Activated CD8-positive, alpha-beta T cell treated with anti-CD3 and anti-CD28 coated beads for 36 hours (primary cell): ENCODE measurements around the gene DDX4. TPM values are rescaled to one million over a fixed set of nuclear protein-coding genes. Genes with fewer than 3 reads are reported as not detected.
"Not testable (repeated sequence)": the region's sequence is repeated elsewhere in the genome, so short reads cannot be mapped to it uniquely, and the experiment has no call there.

ENCODE experiments used
- ATAC-seq: fragments of 200-7000 bp; cut with Tn5 transposase; one replicate; pipeline ENCODE4 v1.10.0; 2021; ENCODE audit warnings: mild to moderate bottlenecking, moderate library complexity
- CTCF ChIA-PET: fragments of 350-600 bp; sonication (Branson Sonifier 250); formaldehyde crosslinking; loops from one replicate; lab custom pipeline; 2021; ENCODE audit warnings: antibody characterized with exemption; lab: Charles Lee
- POLR2A ChIA-PET: fragments of 350-600 bp; sonication (Branson Sonifier 250); formaldehyde crosslinking; loops from one replicate; lab custom pipeline; 2021; ENCODE audit warnings: antibody characterized with exemption; lab: Charles Lee
- DNase-seq: peaks from one replicate; pipeline ENCODE4 v3.0.0-alpha.2; 2020
- H3K27ac Mint-ChIP-seq: one replicate; pipeline ENCODE4 v1.8.0; 2021; ENCODE audit warnings: mild to moderate bottlenecking, mixed read lengths
- H3K27me3 Mint-ChIP-seq: one replicate; pipeline ENCODE4 v1.8.0; 2021; ENCODE audit warnings: mixed read lengths
- H3K36me3 Mint-ChIP-seq: one replicate; pipeline ENCODE4 v1.8.0; 2021; ENCODE audit warnings: low read depth, mixed read lengths
- H3K4me1 Mint-ChIP-seq: one replicate; pipeline ENCODE4 v1.8.0; 2021; ENCODE audit warnings: low read depth, mixed read lengths
- H3K4me3 Mint-ChIP-seq: one replicate; pipeline ENCODE4 v1.8.0; 2021; ENCODE audit warnings: mild to moderate bottlenecking, moderate library complexity, mixed read lengths
- H3K9me3 Mint-ChIP-seq: one replicate; pipeline ENCODE4 v1.8.0; 2021; ENCODE audit warnings: mixed read lengths
- CTCF ChIP-seq: fragments of 200-600 bp; IDR thresholded peaks from one replicate; pipeline ENCODE4 v1.8.0; 2022; ENCODE audit warnings: antibody characterized with exemption, mild to moderate bottlenecking
- intact Hi-C: fragments of 100-400 bp; cut with micrococcal nuclease; formaldehyde crosslinking; loops from one replicate; pipeline ENCODE4 v1.10.0; 2022
- total RNA-seq, 2 experiments: library from RNA; stranded (reverse); gene quantifications; one replicate each; pipeline ENCODE4 v1.2.3, GENCODE V29; 2021

DDX4 gene
- total RNA-seq, 2 experiments from 2014 or later, result not detected

DNA sequence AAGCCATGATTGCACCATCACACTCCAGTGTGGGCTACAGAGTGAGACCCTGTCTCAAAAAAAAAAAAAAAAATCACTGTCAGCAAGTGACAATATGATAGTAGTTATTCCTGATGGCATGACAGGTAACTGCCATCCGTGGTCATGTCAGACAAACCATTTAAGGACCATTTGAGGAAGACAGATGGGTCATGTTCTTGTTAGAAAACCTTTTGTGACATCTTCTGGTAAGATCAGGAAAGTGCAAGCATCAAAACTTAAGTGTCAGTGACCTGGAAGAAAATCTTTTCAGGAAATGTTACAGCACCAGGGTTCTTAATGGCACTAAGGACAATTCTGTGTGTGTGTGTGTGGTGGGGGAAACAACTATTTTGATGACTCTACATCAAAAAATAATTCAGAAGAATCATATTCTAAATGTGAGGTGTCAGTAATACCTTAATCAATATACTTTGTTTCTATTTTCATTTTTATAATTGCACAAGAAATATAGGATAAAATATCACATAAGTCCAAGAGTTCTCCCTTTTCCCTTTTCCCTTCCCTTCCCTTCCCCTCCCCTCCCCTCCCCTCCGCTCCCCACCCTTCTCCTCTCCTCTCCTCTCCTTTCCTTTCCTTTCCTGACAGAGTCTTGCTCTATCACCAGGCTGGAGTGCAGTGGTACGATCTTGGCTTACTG is 43.6 kb upstream of the DDX4 start:
- H3K4me3 Mint-ChIP-seq, result no peak overlapping the region
- H3K27ac Mint-ChIP-seq, result no peak overlapping the region
- H3K4me1 Mint-ChIP-seq, result peaks cover 3% of the 10 kb centered on the region
- peaks cover 10% of the 10 kb centered on the region for H3K36me3 Mint-ChIP-seq
- H3K27me3 Mint-ChIP-seq, result no peaks in the 10 kb centered on the region
- DNase-seq (no peak), ATAC-seq (no peak)
- POLR2A ChIA-PET, result no interaction called here
- TF ChIP-seq CTCF, result peak; percentile 38
- no peaks in the 10 kb centered on the region for H3K9me3 Mint-ChIP-seq
- CTCF ChIA-PET, result no interaction called here
- intact Hi-C loops, result loop anchor here (5.0 to 10.0 kb wide), 3 partner anchors 269 to 522 kb away; partner anchors contain the start of gene CDC20B

DNA sequence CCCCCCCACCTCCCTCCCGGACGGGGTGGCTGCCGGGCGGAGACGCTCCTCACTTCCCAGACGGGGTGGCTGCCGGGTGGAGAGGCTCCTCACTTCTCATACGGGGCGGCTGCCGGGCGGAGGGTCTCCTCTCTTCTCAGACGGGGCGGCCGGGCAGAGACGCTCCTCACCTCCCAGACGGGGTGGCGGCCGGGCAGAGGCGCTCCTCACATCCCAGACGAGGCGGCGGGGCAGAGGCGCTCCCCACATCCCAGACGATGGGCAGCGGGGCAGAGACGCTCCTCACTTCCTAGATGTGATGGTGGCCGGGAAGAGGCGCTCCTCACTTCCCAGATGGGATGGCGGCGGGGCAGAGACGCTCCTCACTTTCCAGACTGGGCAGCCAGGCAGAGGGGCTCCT is 41.2 kb upstream of the DDX4 start:
- intact Hi-C loops, result loop anchor here (10.0 kb wide), 2 partner anchors 272 to 352 kb away; no protein-coding TSS in a partner anchor
- POLR2A ChIA-PET, H3K9me3 Mint-ChIP-seq, DNase-seq, CTCF ChIA-PET, H3K27ac Mint-ChIP-seq, H3K4me1 Mint-ChIP-seq, H3K36me3 Mint-ChIP-seq, ATAC-seq, H3K27me3 Mint-ChIP-seq, H3K4me3 Mint-ChIP-seq: not testable (repeated sequence)

DNA sequence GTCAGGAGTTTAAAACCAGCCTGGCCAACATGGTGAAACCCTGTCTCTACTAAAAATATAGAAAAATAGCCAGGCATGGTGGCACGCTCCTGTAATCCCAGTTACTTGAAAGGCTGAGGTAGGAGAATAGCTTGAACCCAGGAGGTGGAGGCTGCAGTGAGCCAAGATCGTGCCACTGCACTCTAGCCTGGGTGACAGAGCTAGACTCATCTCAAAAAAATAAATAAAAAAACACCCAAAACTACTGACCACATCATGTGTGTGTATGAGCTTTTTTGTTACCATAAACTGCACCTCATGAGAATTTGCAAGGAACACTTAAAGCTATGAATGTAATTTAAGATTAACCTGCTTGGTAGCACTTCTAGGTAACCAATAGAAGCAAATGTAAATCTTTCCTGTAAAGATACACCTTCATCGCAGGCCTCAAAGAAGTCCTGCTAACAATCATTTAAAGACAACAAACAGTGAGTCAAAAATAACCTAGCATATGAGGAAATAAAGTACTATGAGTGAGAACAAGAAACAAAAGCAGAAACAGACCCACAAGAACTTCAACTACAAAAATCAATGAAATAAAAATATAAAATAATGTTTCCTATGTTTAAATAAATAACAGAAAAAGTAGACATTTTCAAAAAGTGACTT is 38.7 kb upstream of the DDX4 start:
- Mint-ChIP-seq H3K27ac (no peak overlapping the region), H3K9me3 (no peaks in the 10 kb centered on the region), H3K36me3 (peaks cover 16% of the 10 kb centered on the region), H3K4me1 (peaks cover 3% of the 10 kb centered on the region), H3K4me3 (no peak overlapping the region), H3K27me3 (no peaks in the 10 kb centered on the region)
- DNase-seq (no peak), ATAC-seq (no peak)
- CTCF ChIA-PET, result interaction anchor here (1.4 kb wide), 1 partner anchor 473 kb away, joined by 3 read pairs; no protein-coding TSS in a partner anchor
- intact Hi-C loops, result loop anchor here (10.0 kb wide), 2 partner anchors 274 to 354 kb away; no protein-coding TSS in a partner anchor
- no peak for TF ChIP-seq CTCF
- POLR2A ChIA-PET, result no interaction called here

GRCh38 chr5:55700745-55701144 is 37.1 kb upstream of the DDX4 start:
- intact Hi-C loops, result no loop called here
- DNase-seq (no peak), ATAC-seq (no peak)
- peaks cover 13% of the 10 kb centered on the region for H3K36me3 Mint-ChIP-seq
- no peaks in the 10 kb centered on the region for H3K27me3 Mint-ChIP-seq
- no peak overlapping the region for H3K27ac Mint-ChIP-seq
- ChIA-PET CTCF (interaction anchor here (1.6 kb wide), 1 partner anchor 8 kb away, joined by 6 read pairs; no protein-coding TSS in a partner anchor), POLR2A (interaction anchor here (1.0 kb wide), 1 partner anchor 10 kb away, joined by 3 read pairs; no protein-coding TSS in a partner anchor)
- TF ChIP-seq CTCF, result no peak
- H3K9me3 Mint-ChIP-seq, result no peaks in the 10 kb centered on the region
- H3K4me3 Mint-ChIP-seq, result no peak overlapping the region
- peaks cover 3% of the 10 kb centered on the region for H3K4me1 Mint-ChIP-seq

DNA sequence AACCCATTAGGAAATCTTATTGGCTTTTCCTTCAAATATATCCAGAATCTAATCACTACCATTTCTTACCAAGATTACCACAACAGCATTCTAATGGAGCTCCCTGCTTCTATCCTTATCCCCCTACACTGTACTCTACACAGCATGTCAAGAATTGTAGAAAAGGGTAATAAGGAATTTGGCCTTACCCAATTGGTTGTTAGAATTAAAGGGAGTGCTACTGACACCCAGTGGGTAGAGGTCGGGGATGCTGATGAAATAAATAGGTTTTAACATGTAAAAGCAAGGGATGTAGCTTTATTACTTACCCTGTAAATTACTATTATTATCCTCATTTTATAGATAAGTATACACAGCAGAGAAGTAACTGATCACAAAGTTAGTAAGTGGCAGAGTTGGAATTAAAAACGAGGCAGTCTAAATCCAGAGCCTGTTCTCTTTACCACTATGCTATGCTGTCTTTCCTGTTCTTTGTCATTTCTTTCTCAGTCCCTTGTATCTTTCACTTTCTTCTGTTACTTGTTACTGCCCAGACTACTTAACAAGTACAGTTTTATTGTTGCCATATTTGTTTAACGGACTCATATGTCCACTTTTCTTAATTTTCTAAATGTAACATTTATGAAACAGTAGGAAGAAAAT is 36.3 kb upstream of the DDX4 start:
- Mint-ChIP-seq H3K9me3 (no peaks in the 10 kb centered on the region), H3K4me3 (no peak overlapping the region), H3K27ac (no peak overlapping the region), H3K36me3 (peaks cover 13% of the 10 kb centered on the region), H3K4me1 (peaks cover 7% of the 10 kb centered on the region), H3K27me3 (no peaks in the 10 kb centered on the region)
- ChIA-PET POLR2A (interaction anchor here (1.0 kb wide), 1 partner anchor 10 kb away, joined by 3 read pairs; no protein-coding TSS in a partner anchor), CTCF (interaction anchor here (0.8 to 1.6 kb wide), 2 partner anchors 9 to 12 kb away, joined by 3 to 6 read pairs; no protein-coding TSS in a partner anchor)
- no peak for TF ChIP-seq CTCF
- ATAC-seq (no peak), DNase-seq (no peak)
- intact Hi-C loops, result no loop called here
